Measurements from ENCODE around the gene TANGO2.

DNA sequence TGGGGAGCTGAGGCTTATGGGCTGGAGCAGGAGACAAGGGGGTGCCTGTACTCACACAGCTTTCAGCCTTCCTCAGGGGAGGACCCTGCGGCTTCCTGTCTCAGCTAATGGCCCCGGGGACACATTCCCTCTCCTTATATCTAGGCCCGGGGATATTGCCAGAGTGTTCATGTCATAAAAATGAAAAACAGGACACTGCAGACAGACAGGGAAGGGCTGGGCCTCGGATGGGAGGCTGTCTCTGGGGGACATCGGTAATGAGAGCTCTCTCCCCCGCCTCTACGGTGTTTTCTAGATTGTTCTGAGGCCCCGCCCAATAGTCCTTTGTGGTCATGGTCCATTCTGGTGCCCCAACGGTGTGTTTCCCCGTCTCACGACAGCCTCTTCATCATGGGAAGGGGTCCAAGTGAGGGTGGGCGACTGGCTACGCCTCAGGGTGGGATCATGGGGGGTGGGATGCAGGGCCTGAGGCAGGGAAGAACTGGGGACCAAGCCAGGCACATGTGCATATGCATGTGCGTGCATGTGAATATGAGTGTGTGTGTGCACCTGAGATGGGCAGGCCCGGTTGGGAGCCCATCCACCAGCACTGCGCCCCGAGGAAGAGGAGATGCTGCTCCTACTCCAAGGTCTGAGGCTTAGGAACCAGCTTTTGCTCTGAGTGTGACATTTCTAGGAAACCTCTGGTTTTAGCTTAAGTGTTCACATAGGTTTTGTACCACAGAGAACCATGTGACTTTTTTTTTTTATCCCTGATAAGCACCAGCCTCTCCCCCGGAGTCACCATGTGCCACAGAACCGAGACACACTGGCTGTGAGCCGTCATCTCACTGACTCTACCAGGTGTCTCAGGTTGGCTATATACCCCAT, 9.6 kb upstream of the TANGO2 start:
- TF ChIP-seq ZFX (IDR thresholded peaks at IDR 0.05) = no peak
- TF ChIP-seq, protein P1, sequence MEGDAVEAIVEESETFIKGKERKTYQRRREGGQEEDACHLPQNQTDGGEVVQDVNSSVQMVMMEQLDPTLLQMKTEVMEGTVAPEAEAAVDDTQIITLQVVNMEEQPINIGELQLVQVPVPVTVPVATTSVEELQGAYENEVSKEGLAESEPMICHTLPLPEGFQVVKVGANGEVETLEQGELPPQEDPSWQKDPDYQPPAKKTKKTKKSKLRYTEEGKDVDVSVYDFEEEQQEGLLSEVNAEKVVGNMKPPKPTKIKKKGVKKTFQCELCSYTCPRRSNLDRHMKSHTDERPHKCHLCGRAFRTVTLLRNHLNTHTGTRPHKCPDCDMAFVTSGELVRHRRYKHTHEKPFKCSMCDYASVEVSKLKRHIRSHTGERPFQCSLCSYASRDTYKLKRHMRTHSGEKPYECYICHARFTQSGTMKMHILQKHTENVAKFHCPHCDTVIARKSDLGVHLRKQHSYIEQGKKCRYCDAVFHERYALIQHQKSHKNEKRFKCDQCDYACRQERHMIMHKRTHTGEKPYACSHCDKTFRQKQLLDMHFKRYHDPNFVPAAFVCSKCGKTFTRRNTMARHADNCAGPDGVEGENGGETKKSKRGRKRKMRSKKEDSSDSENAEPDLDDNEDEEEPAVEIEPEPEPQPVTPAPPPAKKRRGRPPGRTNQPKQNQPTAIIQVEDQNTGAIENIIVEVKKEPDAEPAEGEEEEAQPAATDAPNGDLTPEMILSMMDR (conservative IDR thresholded peaks at IDR 0.05) = no peak

Measured in C4-2B (cell line).